ENCODE measurements around the gene TNFRSF12A. TPM values are rescaled to one million over a fixed set of nuclear protein-coding genes. Genes with fewer than 3 reads are reported as not detected.
A peak's percentile ranks its signal among the peaks of the same experiment; 100 is the strongest.

Gene TNFRSF12A
- total and polyA plus RNA-seq, 5 experiments from 2014 or later = 0.33 to 0.57 TPM; not detected in 3

DNA sequence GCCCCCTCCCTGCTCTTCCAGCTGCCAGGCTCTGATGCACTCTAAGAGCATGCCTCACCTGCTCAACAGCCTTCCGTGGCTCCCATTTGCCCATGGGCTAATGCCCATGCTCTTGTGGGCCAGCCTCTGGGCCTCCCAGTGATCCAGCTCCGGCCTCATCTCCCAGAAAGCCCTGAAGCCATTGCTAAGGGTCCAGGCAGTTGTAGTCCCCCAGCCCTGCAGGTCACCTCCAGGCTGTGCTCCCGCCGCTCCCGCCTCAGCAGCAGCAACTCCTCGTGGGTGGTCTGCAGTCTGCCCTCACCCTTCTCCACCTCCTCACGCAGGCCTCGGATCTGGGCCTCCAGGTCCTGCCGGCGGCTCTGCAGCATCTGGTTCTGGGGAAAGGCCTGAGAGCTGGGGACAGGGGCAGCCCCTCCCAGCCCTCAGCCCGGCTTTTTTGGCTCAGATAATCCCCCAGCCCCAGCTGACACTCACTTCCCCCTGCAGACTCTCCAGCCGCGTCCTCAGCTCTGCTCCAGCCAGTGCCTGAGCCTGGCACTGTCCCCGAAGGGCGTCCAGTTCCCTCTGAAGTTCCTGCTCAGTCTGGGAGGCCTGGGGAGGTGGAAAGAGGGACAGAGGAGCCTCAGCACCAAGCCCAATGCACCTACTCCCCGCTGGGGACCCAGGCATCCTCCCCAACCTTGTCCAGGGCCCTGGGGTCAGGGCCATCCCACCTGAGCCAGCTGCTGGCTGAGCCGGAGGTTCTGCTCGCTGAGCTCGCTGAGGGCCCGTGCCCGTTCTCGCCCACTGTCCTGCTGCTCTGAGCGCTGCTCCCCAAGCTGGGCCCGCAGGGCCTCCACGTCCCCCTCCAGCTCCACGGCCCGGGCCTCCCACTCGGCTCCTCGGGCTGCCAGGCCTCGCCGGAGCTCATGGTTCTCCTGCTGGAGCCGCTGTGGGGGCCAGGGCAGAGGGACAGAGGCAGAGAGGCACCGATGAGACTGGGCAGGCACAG is 10.3 kb downstream of the TNFRSF12A start:
- H3K4me1 Mint-ChIP-seq = peaks cover 11 to 34% (median 26%) of the 10 kb centered on the region in 4 donors
- H3K4me3 Mint-ChIP-seq = peak overlapping the region; percentile 31 to 83 (median 70)
- POLR2A ChIA-PET = interaction anchor here (0.6 to 15.2 kb wide), 9 partner anchors 10 to 98 kb away, joined by 3 to 170 read pairs (median 5); partner anchors contain the start of genes CLDN9 and TNFRSF12A
- ATAC-seq (no peak), DNase-seq (no peak)
- H3K27me3 Mint-ChIP-seq = peaks cover 28 to 69% (median 37%) of the 10 kb centered on the region in 5 donors
- peaks cover 0 to 16% (median 0%) of the 10 kb centered on the region in 3 donors for H3K36me3 Mint-ChIP-seq
- H3K27ac Mint-ChIP-seq = peak overlapping the region in 2 of 10 donors; percentile 52 to 60
- no peaks in the 10 kb centered on the region for H3K9me3 Mint-ChIP-seq

DNA sequence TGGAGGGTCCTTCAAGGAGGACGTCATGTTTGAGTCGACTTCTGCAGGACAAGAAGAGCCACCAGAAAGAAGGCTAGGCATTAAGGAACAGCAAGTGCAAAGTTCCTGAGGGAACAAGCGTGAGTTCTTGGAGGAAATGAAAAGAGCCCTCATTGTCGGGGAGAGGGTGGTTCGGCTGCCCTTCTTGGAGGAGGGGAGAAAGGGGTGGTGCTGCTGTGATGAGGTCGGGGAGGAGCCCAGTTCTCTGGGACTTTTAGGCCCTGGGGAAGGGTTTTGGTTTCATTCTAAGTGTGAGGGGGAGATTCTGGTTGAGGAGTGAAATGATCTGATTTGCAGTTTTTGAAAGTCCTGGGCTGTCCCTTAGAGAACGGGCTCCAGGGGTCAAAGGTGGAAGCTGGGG is 12.5 kb downstream of the TNFRSF12A start:
- H3K4me3 Mint-ChIP-seq = no peak overlapping the region
- POLR2A ChIA-PET = interaction anchor here (0.9 to 15.2 kb wide), 8 partner anchors 9 to 99 kb away, joined by 3 to 170 read pairs (median 6); partner anchors contain the start of genes CLDN9, HCFC1R1, THOC6 and TNFRSF12A
- no peaks in the 10 kb centered on the region for H3K9me3 Mint-ChIP-seq
- peaks cover 15 to 40% (median 29%) of the 10 kb centered on the region in 4 donors for H3K4me1 Mint-ChIP-seq
- peaks cover 34 to 85% (median 43%) of the 10 kb centered on the region in 5 donors for H3K27me3 Mint-ChIP-seq
- no peak overlapping the region for H3K27ac Mint-ChIP-seq
- H3K36me3 Mint-ChIP-seq = peaks cover 0 to 2% (median 0%) of the 10 kb centered on the region in 3 donors
- DNase-seq = no peak
- no peak for ATAC-seq

DNA sequence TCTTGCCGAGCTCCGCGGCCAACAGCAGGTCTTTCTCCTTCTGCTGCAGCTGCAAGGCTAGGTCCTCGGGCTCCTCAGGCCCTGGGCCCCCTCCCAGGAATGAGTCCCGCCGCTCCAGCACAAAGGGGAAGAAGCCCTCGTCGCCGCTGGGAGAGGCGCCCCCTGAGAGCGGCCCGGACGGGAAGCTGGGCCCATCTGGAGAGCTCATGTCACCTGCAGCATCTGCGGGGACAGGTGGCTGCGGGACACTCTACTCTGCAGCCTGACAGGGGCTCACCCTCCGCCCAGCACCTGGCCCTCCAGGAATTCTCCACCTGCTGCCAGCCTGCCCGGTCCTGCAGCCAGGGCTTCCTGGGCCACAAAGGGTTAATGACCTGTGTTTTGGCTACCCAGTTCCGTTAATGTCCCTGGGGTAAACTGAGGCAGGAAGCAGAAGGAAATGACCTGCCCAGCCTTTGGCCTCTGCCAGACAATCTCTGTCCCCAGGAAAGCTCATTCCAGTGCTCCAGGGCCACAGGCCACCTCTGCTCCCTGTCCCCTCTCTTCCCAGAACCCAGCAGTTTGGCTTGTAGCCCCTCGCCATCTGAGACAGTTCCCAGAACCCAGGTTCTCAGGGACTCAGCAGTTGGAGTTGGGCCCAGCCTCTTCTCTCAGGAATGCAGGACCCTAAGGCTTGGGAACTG is 15.3 kb downstream of the TNFRSF12A start:
- no peaks in the 10 kb centered on the region for H3K9me3 Mint-ChIP-seq
- peaks cover 6 to 15% (median 13%) of the 10 kb centered on the region in 4 donors for H3K4me1 Mint-ChIP-seq
- H3K36me3 Mint-ChIP-seq = peaks cover 0 to 2% (median 0%) of the 10 kb centered on the region in 3 donors
- DNase-seq = no peak
- POLR2A ChIA-PET = interaction anchor here (1.0 to 1.3 kb wide), 3 partner anchors 10 to 67 kb away, joined by 3 to 5 read pairs (median 3); partner anchors contain the start of gene MMP25
- H3K27ac Mint-ChIP-seq = no peak overlapping the region
- ATAC-seq = no peak
- H3K27me3 Mint-ChIP-seq = peaks cover 32 to 92% (median 55%) of the 10 kb centered on the region in 5 donors
- peak overlapping the region in 4 of 10 donors; percentile 26 to 50 (median 42) for H3K4me3 Mint-ChIP-seq

GRCh38 chr16:3035972-3036725 is 16.0 kb downstream of the TNFRSF12A start:
- peak overlapping the region in 6 of 10 donors; percentile 22 to 50 (median 32) for H3K4me3 Mint-ChIP-seq
- H3K9me3 Mint-ChIP-seq = no peaks in the 10 kb centered on the region
- DNase-seq = no peak
- peaks cover 0 to 2% (median 0%) of the 10 kb centered on the region in 3 donors for H3K36me3 Mint-ChIP-seq
- peaks cover 32 to 89% (median 55%) of the 10 kb centered on the region in 5 donors for H3K27me3 Mint-ChIP-seq
- POLR2A ChIA-PET = interaction anchor here (0.6 to 1.3 kb wide), 3 partner anchors 10 to 19 kb away, joined by 3 to 5 read pairs (median 3); partner anchors contain the start of gene MMP25
- peak; percentile 18 to 31 for ATAC-seq
- H3K4me1 Mint-ChIP-seq = peaks cover 6 to 14% (median 12%) of the 10 kb centered on the region in 4 donors
- peak overlapping the region in 2 of 10 donors; percentile 59 to 62 for H3K27ac Mint-ChIP-seq

DNA sequence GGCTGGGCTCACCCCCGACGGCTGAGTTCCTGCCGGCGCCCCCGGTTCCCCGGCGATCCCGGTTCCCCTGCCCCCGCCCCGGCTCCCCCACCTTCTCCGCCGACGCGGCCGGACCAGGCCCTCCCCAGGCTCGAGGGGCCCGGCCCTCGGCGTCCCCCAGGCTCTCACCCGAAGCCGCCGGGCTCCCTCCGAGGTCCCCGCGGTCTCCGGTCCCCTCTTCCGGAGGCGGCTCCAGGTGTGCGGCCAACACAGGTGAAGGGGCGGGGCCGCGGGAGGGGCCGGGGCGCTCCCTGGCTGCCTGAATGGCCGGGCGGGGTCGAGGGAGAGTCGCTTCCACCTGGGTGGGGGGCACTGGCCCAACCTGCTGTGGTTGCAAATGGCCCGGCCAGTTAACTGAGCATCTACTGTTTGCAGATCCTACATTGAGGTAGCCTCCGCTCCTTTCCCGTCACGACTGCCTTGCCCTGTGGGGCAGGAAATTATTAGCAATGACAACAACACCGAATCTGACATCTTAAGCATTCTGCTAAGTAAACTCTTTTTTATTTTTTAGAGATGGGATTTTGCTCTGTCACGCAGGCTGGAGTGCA is 16.7 kb downstream of the TNFRSF12A start, which contains the start of gene BICDL2:
BICDL2 (minus strand) TSS at position 219 of the 590 bp plus-strand sequence. CDS start 1,448 bp downstream, outside the sequence.
- H3K9me3 Mint-ChIP-seq = no peaks in the 10 kb centered on the region

GRCh38 chr16:3038256-3038655 is 18.1 kb downstream of the TNFRSF12A start:
- peaks cover 22 to 82% (median 48%) of the 10 kb centered on the region in 5 donors for H3K27me3 Mint-ChIP-seq
- DNase-seq (no peak), ATAC-seq (no peak)
- H3K4me1 Mint-ChIP-seq = peaks cover 4 to 13% (median 12%) of the 10 kb centered on the region in 4 donors
- no peaks in the 10 kb centered on the region for H3K9me3 Mint-ChIP-seq
- peak overlapping the region in 2 of 10 donors; percentile 24 to 36 for H3K4me3 Mint-ChIP-seq
- H3K36me3 Mint-ChIP-seq = peaks cover 0 to 2% (median 0%) of the 10 kb centered on the region in 3 donors
- POLR2A ChIA-PET = interaction anchor here (0.6 to 2.1 kb wide), 2 partner anchors 10 to 1264 kb away, joined by 3 to 8 read pairs; no protein-coding TSS in a partner anchor
- peak overlapping the region in 1 of 10 donors; percentile 59 for H3K27ac Mint-ChIP-seq

More for the DNA sequence above, 16.7 kb downstream of the TNFRSF12A start, which contains the start of gene BICDL2:
- DNase-seq (no peak), ATAC-seq (peak; percentile 38 to 51)
- peak within 1 kb of the TSS; percentile 8 to 70 (median 54) for H3K4me3 Mint-ChIP-seq
- peaks cover 30 to 87% (median 53%) of the 10 kb centered on the region in 5 donors for H3K27me3 Mint-ChIP-seq
- peaks cover 0 to 2% (median 0%) of the 10 kb centered on the region in 3 donors for H3K36me3 Mint-ChIP-seq
- peaks cover 6 to 13% (median 12%) of the 10 kb centered on the region in 4 donors for H3K4me1 Mint-ChIP-seq
- peak within 1 kb of the TSS in 3 of 10 donors; percentile 14 to 62 (median 59) for H3K27ac Mint-ChIP-seq
- POLR2A ChIA-PET = interaction anchor here (0.6 to 2.1 kb wide), 4 partner anchors 8 to 228 kb away, joined by 3 to 8 read pairs (median 3); no protein-coding TSS in a partner anchor

- Mint-ChIP-seq H3K36me3 (peaks cover 0 to 2% (median 0%) of the 10 kb centered on the region in 3 donors), H3K4me1 (peaks cover 4 to 13% (median 12%) of the 10 kb centered on the region in 4 donors), H3K27ac (no peak overlapping the region), H3K4me3 (no peak overlapping the region), H3K27me3 (peaks cover 18 to 82% (median 47%) of the 10 kb centered on the region in 5 donors), H3K9me3 (no peaks in the 10 kb centered on the region)
- DNase-seq (no peak), ATAC-seq (no peak)
- POLR2A ChIA-PET = interaction anchor here (0.6 to 2.1 kb wide), 3 partner anchors 9 to 28 kb away, joined by 3 to 8 read pairs (median 5); no protein-coding TSS in a partner anchor
Measured at GRCh38 chr16:3038896-3039295, 18.7 kb downstream of the TNFRSF12A start.

GRCh38 chr16:3042376-3042775 is 22.2 kb downstream of the TNFRSF12A start:
- H3K4me1 Mint-ChIP-seq = peaks cover 3 to 18% (median 14%) of the 10 kb centered on the region in 4 donors
- POLR2A ChIA-PET = interaction anchor here (0.6 to 1.9 kb wide), 2 partner anchors 11 to 64 kb away, joined by 6 read pairs; no protein-coding TSS in a partner anchor

DNA sequence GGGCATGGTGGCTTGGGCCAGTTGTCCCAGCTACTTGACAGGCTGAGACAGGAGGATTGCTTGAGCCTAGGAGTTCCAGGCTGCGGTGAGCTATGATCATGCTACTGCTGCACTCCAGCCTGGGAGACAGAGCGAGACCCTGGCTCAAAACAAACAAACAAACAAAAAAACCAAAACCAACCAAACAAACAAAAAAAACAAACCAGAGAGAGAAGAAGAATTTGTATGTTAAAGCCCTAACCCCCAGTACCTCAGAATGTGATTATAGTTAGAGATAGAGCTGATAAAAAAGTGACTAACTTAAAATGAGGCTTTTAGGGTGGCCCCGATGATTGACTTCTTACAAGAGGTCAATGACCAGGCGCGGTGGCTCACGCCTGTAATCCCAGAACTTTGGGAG is 24.5 kb downstream of the TNFRSF12A start:
- peaks cover 0 to 39% (median 29%) of the 10 kb centered on the region in 5 donors for H3K27me3 Mint-ChIP-seq
- peaks cover 11 to 24% (median 20%) of the 10 kb centered on the region in 4 donors for H3K4me1 Mint-ChIP-seq
- H3K36me3 Mint-ChIP-seq = no peaks in the 10 kb centered on the region
- no peak for DNase-seq
- no peaks in the 10 kb centered on the region for H3K9me3 Mint-ChIP-seq
- ATAC-seq = no peak
- H3K27ac Mint-ChIP-seq = peak overlapping the region in 3 of 10 donors; percentile 40 to 52 (median 49)
- POLR2A ChIA-PET = interaction anchor here (0.9 to 1.7 kb wide), 4 partner anchors 10 to 90 kb away, joined by 3 to 6 read pairs (median 4); partner anchors contain the start of gene ZNF213
- H3K4me3 Mint-ChIP-seq = peak overlapping the region; percentile 71 to 87 (median 78)

More at GRCh38 chr16:3042376-3042775, 22.2 kb downstream of the TNFRSF12A start:
- H3K27me3 Mint-ChIP-seq = peaks cover 7 to 62% (median 43%) of the 10 kb centered on the region in 5 donors
- H3K9me3 Mint-ChIP-seq = no peaks in the 10 kb centered on the region
- no peak overlapping the region for H3K4me3 Mint-ChIP-seq
- ATAC-seq (no peak), DNase-seq (no peak)
- peaks cover 0 to under 1% (median 0%) of the 10 kb centered on the region in 3 donors for H3K36me3 Mint-ChIP-seq
- H3K27ac Mint-ChIP-seq = no peak overlapping the region
